GM23338 (cell line): ENCODE data around the gene SPAAR.

Source experiments
- EZH2 ChIP-seq: fragments of 200-600 bp; sonication (generic); IDR thresholded peaks from one replicate; pipeline ENCODE4 v1.8.0; 2017; ENCODE audit warnings: antibody characterized with exemption, mild to moderate bottlenecking, low read depth; ENCODE audit not compliant: unreplicated experiment
- EZH2phosphoT487 ChIP-seq: fragments of 200-600 bp; sonication (generic); IDR thresholded peaks from one replicate; pipeline ENCODE4 v1.8.1; 2018; ENCODE audit warnings: antibody characterized with exemption; ENCODE audit not compliant: unreplicated experiment
- JUNB ChIP-seq: IDR thresholded peaks from one replicate; pipeline ENCODE4 v1.6.1; 2016; ENCODE audit warnings: antibody characterized with exemption; ENCODE audit not compliant: unreplicated experiment
- POLR2AphosphoS5 ChIP-seq: IDR thresholded peaks from 2 replicates; pipeline ENCODE4 v1.6.1; 2016; ENCODE audit warnings: antibody characterized with exemption, low read depth
- TF ChIP-seq, protein P1 (sequence below), 2 experiments: fragments of 200-600 bp in 1 of 2; sonication (generic) in 1 of 2; conservative IDR thresholded peaks; 2 replicates each; pipeline versions ENCODE4 v1.5.1 to v1.6.1; 2016 to 2017; ENCODE audit warnings: antibody characterized with exemption in 2 of 2, low read depth in 2 of 2, mild to moderate bottlenecking in 2 of 2, moderate library complexity in 1 of 2
- TF ChIP-seq, protein P2 (sequence below): IDR thresholded peaks from one replicate; pipeline ENCODE4 v1.6.1; 2018; ENCODE audit warnings: antibody characterized with exemption; ENCODE audit not compliant: unreplicated experiment
- TF ChIP-seq, protein P3 (sequence below): IDR thresholded peaks from 2 replicates; pipeline ENCODE4 v1.6.1; 2016; ENCODE audit warnings: antibody characterized with exemption

GRCh38 chr9:35930989-35931388, 21.7 kb downstream of the SPAAR start:
- TF ChIP-seq, protein P1, sequence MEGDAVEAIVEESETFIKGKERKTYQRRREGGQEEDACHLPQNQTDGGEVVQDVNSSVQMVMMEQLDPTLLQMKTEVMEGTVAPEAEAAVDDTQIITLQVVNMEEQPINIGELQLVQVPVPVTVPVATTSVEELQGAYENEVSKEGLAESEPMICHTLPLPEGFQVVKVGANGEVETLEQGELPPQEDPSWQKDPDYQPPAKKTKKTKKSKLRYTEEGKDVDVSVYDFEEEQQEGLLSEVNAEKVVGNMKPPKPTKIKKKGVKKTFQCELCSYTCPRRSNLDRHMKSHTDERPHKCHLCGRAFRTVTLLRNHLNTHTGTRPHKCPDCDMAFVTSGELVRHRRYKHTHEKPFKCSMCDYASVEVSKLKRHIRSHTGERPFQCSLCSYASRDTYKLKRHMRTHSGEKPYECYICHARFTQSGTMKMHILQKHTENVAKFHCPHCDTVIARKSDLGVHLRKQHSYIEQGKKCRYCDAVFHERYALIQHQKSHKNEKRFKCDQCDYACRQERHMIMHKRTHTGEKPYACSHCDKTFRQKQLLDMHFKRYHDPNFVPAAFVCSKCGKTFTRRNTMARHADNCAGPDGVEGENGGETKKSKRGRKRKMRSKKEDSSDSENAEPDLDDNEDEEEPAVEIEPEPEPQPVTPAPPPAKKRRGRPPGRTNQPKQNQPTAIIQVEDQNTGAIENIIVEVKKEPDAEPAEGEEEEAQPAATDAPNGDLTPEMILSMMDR (conservative IDR thresholded peaks at IDR 0.05; ENCODE audit: low read depth in 2 of 2): no peak
- TF ChIP-seq, protein P2, sequence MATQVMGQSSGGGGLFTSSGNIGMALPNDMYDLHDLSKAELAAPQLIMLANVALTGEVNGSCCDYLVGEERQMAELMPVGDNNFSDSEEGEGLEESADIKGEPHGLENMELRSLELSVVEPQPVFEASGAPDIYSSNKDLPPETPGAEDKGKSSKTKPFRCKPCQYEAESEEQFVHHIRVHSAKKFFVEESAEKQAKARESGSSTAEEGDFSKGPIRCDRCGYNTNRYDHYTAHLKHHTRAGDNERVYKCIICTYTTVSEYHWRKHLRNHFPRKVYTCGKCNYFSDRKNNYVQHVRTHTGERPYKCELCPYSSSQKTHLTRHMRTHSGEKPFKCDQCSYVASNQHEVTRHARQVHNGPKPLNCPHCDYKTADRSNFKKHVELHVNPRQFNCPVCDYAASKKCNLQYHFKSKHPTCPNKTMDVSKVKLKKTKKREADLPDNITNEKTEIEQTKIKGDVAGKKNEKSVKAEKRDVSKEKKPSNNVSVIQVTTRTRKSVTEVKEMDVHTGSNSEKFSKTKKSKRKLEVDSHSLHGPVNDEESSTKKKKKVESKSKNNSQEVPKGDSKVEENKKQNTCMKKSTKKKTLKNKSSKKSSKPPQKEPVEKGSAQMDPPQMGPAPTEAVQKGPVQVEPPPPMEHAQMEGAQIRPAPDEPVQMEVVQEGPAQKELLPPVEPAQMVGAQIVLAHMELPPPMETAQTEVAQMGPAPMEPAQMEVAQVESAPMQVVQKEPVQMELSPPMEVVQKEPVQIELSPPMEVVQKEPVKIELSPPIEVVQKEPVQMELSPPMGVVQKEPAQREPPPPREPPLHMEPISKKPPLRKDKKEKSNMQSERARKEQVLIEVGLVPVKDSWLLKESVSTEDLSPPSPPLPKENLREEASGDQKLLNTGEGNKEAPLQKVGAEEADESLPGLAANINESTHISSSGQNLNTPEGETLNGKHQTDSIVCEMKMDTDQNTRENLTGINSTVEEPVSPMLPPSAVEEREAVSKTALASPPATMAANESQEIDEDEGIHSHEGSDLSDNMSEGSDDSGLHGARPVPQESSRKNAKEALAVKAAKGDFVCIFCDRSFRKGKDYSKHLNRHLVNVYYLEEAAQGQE: no peak
- TF ChIP-seq POLR2AphosphoS5: no peak
- TF ChIP-seq, protein P3, sequence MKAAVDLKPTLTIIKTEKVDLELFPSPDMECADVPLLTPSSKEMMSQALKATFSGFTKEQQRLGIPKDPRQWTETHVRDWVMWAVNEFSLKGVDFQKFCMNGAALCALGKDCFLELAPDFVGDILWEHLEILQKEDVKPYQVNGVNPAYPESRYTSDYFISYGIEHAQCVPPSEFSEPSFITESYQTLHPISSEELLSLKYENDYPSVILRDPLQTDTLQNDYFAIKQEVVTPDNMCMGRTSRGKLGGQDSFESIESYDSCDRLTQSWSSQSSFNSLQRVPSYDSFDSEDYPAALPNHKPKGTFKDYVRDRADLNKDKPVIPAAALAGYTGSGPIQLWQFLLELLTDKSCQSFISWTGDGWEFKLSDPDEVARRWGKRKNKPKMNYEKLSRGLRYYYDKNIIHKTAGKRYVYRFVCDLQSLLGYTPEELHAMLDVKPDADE: no peak
- no peak for TF ChIP-seq JUNB
- TF ChIP-seq EZH2: no peak
- no peak for TF ChIP-seq EZH2phosphoT487
